ENCODE results near the gene SH2D1B.

DNA sequence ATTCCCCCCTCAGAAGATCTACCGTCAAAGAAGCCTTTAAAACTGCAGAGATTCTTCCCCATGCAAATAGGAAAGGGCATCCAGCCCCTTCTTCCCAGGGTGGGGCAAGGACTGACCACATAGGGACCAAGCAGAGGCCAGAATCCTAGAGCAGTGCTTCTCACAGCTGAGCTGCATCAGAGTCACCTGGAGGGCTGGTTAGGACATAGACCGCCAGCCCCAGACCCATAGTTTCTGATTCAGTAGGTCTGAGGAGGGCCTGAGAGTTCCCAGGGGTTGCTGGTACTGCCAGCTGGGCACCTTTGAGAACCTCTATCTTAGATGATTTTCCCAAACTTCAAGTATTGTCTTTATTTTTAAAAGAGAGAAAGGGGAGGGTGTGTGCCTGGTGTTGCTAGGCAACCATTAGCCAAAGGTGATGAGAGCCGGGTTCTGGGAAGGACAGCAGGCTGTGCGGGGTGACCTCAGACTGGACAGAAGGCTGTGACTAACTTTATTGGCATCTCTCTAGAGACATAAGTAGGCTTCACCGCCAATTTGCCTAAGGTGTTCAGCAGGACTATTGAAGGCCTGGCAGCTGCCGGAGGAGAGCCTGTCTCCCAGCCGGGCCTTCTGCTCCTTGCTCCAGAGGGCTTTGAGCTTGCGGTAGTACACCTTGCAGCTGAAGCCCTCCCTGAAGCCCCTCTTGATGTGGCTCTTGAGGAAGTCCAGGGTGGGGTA lies 38.2 kb downstream of the SH2D1B start:
- TF ChIP-seq, protein P1, sequence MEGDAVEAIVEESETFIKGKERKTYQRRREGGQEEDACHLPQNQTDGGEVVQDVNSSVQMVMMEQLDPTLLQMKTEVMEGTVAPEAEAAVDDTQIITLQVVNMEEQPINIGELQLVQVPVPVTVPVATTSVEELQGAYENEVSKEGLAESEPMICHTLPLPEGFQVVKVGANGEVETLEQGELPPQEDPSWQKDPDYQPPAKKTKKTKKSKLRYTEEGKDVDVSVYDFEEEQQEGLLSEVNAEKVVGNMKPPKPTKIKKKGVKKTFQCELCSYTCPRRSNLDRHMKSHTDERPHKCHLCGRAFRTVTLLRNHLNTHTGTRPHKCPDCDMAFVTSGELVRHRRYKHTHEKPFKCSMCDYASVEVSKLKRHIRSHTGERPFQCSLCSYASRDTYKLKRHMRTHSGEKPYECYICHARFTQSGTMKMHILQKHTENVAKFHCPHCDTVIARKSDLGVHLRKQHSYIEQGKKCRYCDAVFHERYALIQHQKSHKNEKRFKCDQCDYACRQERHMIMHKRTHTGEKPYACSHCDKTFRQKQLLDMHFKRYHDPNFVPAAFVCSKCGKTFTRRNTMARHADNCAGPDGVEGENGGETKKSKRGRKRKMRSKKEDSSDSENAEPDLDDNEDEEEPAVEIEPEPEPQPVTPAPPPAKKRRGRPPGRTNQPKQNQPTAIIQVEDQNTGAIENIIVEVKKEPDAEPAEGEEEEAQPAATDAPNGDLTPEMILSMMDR (IDR thresholded peaks at IDR 0.05 in 2 of 3, conservative IDR thresholded peaks at IDR 0.05 in 1 of 3; ENCODE audit: control insufficient read depth in 2 of 3, extremely low read depth in 1 of 3, insufficient read depth in 1 of 3, low read depth in 3 of 3, low read length in 3 of 3): no peak
- TF ChIP-seq, protein P2, sequence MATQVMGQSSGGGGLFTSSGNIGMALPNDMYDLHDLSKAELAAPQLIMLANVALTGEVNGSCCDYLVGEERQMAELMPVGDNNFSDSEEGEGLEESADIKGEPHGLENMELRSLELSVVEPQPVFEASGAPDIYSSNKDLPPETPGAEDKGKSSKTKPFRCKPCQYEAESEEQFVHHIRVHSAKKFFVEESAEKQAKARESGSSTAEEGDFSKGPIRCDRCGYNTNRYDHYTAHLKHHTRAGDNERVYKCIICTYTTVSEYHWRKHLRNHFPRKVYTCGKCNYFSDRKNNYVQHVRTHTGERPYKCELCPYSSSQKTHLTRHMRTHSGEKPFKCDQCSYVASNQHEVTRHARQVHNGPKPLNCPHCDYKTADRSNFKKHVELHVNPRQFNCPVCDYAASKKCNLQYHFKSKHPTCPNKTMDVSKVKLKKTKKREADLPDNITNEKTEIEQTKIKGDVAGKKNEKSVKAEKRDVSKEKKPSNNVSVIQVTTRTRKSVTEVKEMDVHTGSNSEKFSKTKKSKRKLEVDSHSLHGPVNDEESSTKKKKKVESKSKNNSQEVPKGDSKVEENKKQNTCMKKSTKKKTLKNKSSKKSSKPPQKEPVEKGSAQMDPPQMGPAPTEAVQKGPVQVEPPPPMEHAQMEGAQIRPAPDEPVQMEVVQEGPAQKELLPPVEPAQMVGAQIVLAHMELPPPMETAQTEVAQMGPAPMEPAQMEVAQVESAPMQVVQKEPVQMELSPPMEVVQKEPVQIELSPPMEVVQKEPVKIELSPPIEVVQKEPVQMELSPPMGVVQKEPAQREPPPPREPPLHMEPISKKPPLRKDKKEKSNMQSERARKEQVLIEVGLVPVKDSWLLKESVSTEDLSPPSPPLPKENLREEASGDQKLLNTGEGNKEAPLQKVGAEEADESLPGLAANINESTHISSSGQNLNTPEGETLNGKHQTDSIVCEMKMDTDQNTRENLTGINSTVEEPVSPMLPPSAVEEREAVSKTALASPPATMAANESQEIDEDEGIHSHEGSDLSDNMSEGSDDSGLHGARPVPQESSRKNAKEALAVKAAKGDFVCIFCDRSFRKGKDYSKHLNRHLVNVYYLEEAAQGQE (IDR thresholded peaks at IDR 0.05; ENCODE audit: low read depth, low read length): no peak
